PC-3 (cell line): ENCODE measurements around the gene FNDC7. TPM values are rescaled to one million over a fixed set of nuclear protein-coding genes. Genes with fewer than 3 reads are reported as not detected.

ENCODE experiments used
- ATAC-seq: fragments of 200-7000 bp; cut with Tn5 transposase; 2 replicates; pipeline ENCODE4 v1.9.1; 2020; ENCODE audit warnings: mild to moderate bottlenecking, moderate library complexity
- BruUV-seq: library from RNA; stranded (reverse); fragments of 400-500 nt; replicated peaks from 2 replicates; lab custom pipeline; 2021; lab: Mats Ljungman, UMichigan
- CTCF ChIA-PET: fragments of 300-600 bp; sonication (Branson Sonifier 250); formaldehyde crosslinking; loops from one replicate; lab custom pipeline; 2022; ENCODE audit warnings: antibody characterized with exemption; lab: Charles Lee
- POLR2A ChIA-PET: fragments of 300-600 bp; sonication (Branson Sonifier 250); formaldehyde crosslinking; loops from one replicate; lab custom pipeline; 2022; ENCODE audit warnings: antibody characterized with exemption; ENCODE audit not compliant: unreplicated experiment; lab: Charles Lee
- DNase-seq: peaks from one replicate; pipeline ENCODE4 v3.0.0-alpha.2; 2015
- H2AFZ ChIP-seq: fragments of 300-600 bp; sonication (generic); 2 replicates; pipeline ENCODE4 v1.6.0; 2016; ENCODE audit warnings: antibody characterized with exemption, low read length
- H3F3A ChIP-seq: fragments of 300-600 bp; sonication (generic); one replicate; pipeline ENCODE4 v1.6.0; 2017; ENCODE audit warnings: antibody characterized with exemption, low read length, control low read depth, mild to moderate bottlenecking; ENCODE audit not compliant: unreplicated experiment
- H3K27ac ChIP-seq: fragments of 300-600 bp; sonication (generic); 2 replicates; pipeline ENCODE4 v1.5.1; 2016; ENCODE audit warnings: mild to moderate bottlenecking, low read length
- H3K27me3 ChIP-seq: fragments of 300-600 bp; sonication (generic); 2 replicates; pipeline ENCODE4 v1.6.1; 2016; ENCODE audit warnings: low read length, mixed read lengths
- H3K36me3 ChIP-seq: fragments of 300-600 bp; sonication (generic); 2 replicates; pipeline ENCODE4 v1.6.1; 2016; ENCODE audit warnings: low read depth, mixed run types, low read length, mixed read lengths
- H3K4me1 ChIP-seq: fragments of 300-600 bp; sonication (generic); 2 replicates; pipeline ENCODE4 v1.5.1; 2016; ENCODE audit warnings: low read length; ENCODE audit not compliant: insufficient read depth
- H3K4me2 ChIP-seq: fragments of 300-600 bp; sonication (generic); 2 replicates; pipeline ENCODE4 v1.6.0; 2016; ENCODE audit warnings: low read length
- H3K4me3 ChIP-seq: fragments of 300-600 bp; sonication (generic); 2 replicates; pipeline ENCODE4 v1.5.1; 2016; ENCODE audit warnings: mild to moderate bottlenecking, low read length, mixed read lengths
- H3K79me2 ChIP-seq: fragments of 300-600 bp; sonication (generic); 2 replicates; pipeline ENCODE4 v1.6.1; 2017; ENCODE audit warnings: low read length, mixed read lengths
- H3K9ac ChIP-seq: fragments of 300-600 bp; sonication (generic); 2 replicates; pipeline ENCODE4 v1.6.0; 2016; ENCODE audit warnings: mild to moderate bottlenecking, low read length
- H3K9me2 ChIP-seq: fragments of 300-600 bp; sonication (generic); replicated peaks from 2 replicates; pipeline ENCODE4 v1.6.1; 2016; ENCODE audit warnings: mixed run types, low read length, mixed read lengths
- H3K9me3 ChIP-seq: fragments of 300-600 bp; sonication (generic); 2 replicates; pipeline ENCODE4 v1.6.1; 2016; ENCODE audit warnings: low read length, mixed read lengths
- H4K20me1 ChIP-seq: fragments of 300-600 bp; sonication (generic); 2 replicates; pipeline ENCODE4 v1.6.1; 2016; ENCODE audit warnings: low read length, mixed read lengths
- CTCF ChIP-seq: fragments of 300-600 bp; sonication (generic); conservative IDR thresholded peaks from 2 replicates; pipeline ENCODE4 v1.5.1; 2017; ENCODE audit warnings: antibody characterized with exemption, low read depth, mild to moderate bottlenecking, low read length
- EZH2 ChIP-seq: fragments of 300-600 bp; sonication (generic); IDR thresholded peaks from one replicate; pipeline ENCODE4 v1.6.1; 2017; ENCODE audit warnings: antibody characterized with exemption, mild to moderate bottlenecking, low read length; ENCODE audit not compliant: unreplicated experiment
- EZH2phosphoT487 ChIP-seq: fragments of 300-600 bp; sonication (generic); IDR thresholded peaks from 2 replicates; pipeline ENCODE4 v1.6.1; 2018; ENCODE audit warnings: mild to moderate bottlenecking, antibody characterized with exemption, low read length, borderline replicate concordance
- intact Hi-C: fragments of 100-400 bp; cut with micrococcal nuclease; formaldehyde crosslinking; loops from 2 replicates; pipeline ENCODE4 v1.9.0; 2023
- total RNA-seq: library from RNA; depleted of rRNA; stranded (reverse); fragments of >200 nt; gene quantifications from 2 replicates; pipeline ENCODE4 v1.2.3, GENCODE V29; 2014

The FNDC7 gene
- total RNA-seq, 1 experiment from 2014 or later, result not detected

DNA sequence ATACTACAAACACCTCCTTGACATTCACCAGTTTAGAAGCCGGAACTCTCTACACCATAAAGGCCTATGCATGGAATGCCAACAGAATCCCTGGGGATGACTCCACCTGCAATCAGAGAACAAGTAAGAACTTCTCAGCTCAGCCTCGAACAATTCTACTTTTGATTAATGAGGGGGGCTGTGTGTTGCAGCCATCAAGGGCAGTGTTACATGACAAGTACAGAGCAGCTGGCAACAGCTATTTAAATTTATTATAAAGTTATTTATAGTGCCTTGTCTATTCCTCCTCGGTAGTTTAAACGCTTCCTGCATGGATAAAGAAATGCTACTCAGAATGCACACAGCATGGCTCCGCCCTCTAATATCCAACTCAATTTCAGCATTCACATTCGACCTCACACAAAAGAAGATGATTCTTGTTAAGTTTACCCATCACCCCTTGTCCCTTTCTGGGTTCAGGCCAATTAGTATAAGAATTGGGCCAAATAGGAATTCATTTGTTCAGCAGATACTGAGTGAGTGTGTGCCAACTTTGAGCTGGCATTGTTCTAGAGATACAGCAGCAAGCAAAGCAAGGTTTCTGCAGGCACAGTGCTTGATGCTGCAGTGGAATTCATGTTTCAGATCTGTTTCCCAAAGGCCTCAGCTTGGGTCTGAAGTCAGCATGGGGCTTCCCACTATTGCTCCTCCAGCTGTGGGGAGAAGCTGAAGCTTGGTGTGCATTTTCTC is 6.4 kb downstream of the FNDC7 start:
- POLR2A ChIA-PET, result no interaction called here
- H2AFZ ChIP-seq, result peak overlapping the region; percentile 77; the same call in 1 of the 2 replicates
- intact Hi-C loops, result no loop called here

GRCh38 chr1:108719656-108720435 is 7.1 kb downstream of the FNDC7 start:
- Histone ChIP-seq H3K79me2 (no peaks in the 10 kb centered on the region), H2AFZ (peak overlapping the region; percentile 77), H3K9ac (peak overlapping the region; percentile 27; the same call in 1 of the 2 replicates), H3F3A (no peaks in the 10 kb centered on the region), H3K9me3 (no peaks in the 10 kb centered on the region), H3K4me3 (peak overlapping the region; percentile 37; the same call in 1 of the 2 replicates), H3K4me2 (peak overlapping the region; percentile 77), H4K20me1 (no peaks in the 10 kb centered on the region), H3K36me3 (no peaks in the 10 kb centered on the region), H3K4me1 (peaks cover 22% of the 10 kb centered on the region), H3K27ac (peak overlapping the region; percentile 84), H3K9me2 (no peaks in the 10 kb centered on the region), H3K27me3 (no peaks in the 10 kb centered on the region)
- no TSS peak for BruUV-seq
- TF ChIP-seq EZH2phosphoT487, result no peak
- TF ChIP-seq EZH2, result no peak
- TF ChIP-seq CTCF, result no peak
- ATAC-seq, result peak; percentile 98
- DNase-seq, result peak; percentile 89
- ChIA-PET POLR2A (no interaction called here), CTCF (no interaction called here)
- intact Hi-C loops, result loop anchor here (1.0 kb wide), 1 partner anchor 28 kb away; the partner anchor contains the start of gene PRPF38B

More for the DNA sequence above, 6.4 kb downstream of the FNDC7 start:
- no peak for DNase-seq
- Histone ChIP-seq H3K4me1 (peaks cover 22% of the 10 kb centered on the region), H3K4me3 (no peak overlapping the region), H3K79me2 (no peaks in the 10 kb centered on the region), H3K9me3 (no peaks in the 10 kb centered on the region), H3F3A (no peaks in the 10 kb centered on the region), H3K9me2 (no peaks in the 10 kb centered on the region), H3K4me2 (peak overlapping the region; percentile 77), H3K9ac (no peak overlapping the region), H3K27ac (peak overlapping the region; percentile 84), H3K36me3 (no peaks in the 10 kb centered on the region), H4K20me1 (no peaks in the 10 kb centered on the region), H3K27me3 (no peaks in the 10 kb centered on the region)
- CTCF ChIA-PET, result no interaction called here
- BruUV-seq, result no TSS peak
- ATAC-seq, result no peak
- TF ChIP-seq EZH2phosphoT487 (no peak), CTCF (no peak), EZH2 (no peak)
